Stimulated activated CD4-positive, alpha-beta T cell treated with anti-CD3 and anti-CD28 coated beads, Interleukin-1b, Interleukin-23, amount 100 ng/mL, for 24 hours (primary cell): Measurements from ENCODE around the gene RECK.
"Not testable (repeated sequence)": the region's sequence is repeated elsewhere in the genome, so short reads cannot be mapped to it uniquely, and the experiment has no call there.

Source experiments
- DNase-seq, 4 experiments: peaks; one replicate each; pipeline ENCODE4 v3.0.0-alpha.2; 2020; ENCODE audit warnings: low read depth in 4 of 4, low spot score in 1 of 4

RECK gene

DNA sequence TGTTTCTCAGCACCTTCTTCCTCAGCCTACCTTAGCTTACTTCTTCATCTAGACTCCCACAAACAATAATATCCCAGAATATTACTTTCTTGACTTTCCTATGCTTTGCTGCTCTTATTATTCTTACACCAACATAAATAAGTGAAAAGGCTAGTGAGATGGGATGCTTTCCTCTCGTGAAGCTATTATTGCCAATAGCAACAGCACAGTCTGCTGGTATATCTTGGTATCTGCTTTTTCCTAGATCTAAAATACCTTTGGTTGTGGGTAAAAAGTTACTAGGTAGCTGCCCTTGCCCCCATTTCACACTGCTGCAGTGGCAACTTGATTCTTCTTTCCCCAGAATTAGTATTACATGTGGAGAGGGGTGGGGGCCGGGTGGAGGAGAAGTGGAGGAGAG lies 73.7 kb downstream of the RECK start:
- no peak for DNase-seq

DNA sequence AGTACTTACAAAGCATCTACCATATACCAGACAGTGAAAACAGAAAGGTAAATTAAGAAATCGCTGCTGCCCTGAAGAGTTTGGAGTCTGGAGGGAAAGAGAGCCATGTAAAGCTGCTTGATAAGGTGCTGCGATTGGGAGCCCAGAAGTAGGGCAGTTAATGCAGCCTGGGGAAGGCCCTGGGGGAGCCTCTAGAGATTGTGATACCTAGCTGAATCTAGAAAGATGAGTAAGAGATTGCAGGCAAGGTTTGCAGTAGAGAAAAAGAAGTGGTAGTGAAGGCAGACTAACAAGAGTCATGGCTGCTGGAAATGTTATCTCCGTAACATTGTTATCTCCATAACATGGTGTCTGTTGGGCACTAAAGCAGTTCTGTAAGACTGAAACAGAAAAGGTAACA lies 75.8 kb downstream of the RECK start:
- no peak for DNase-seq

DNA sequence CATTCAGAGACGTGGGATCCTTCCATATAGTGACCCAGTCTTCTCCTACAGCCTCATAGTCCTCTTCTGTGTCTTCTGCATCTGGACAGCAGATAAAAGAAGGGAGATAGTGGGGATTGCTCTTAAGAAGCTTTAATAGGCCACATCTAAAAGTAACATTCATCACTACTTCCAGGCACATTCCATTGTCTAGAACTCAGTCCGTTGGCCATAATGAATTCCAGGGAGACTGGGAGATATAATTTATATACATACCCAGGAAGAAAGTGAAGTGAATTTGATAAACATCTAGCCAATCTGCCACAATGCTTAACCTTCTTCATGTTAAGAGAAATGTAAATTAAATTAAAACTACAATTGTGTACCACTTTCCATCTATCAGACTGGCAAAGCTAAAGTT lies 77.3 kb downstream of the RECK start:
- DNase-seq = no peak

DNA sequence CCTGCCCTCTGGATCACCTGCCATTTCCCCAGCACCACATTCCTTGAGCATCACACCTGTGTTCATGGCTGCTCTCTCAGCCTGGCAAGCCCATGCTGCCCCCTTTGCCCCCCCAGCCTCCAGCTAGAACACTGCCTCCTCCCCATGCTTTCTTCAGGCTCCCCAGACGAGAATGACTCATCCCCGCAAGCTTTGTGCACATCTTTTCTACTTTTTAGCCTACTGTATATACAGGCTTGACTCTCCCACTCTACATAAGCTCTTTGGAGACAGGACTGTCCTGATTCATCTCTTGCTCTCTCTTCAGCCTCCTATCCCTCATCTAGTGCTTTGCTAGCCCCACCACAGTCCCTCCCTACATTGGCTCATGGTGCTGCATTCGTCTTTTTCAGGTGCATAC lies 79.9 kb downstream of the RECK start:
- no peak for DNase-seq

DNA sequence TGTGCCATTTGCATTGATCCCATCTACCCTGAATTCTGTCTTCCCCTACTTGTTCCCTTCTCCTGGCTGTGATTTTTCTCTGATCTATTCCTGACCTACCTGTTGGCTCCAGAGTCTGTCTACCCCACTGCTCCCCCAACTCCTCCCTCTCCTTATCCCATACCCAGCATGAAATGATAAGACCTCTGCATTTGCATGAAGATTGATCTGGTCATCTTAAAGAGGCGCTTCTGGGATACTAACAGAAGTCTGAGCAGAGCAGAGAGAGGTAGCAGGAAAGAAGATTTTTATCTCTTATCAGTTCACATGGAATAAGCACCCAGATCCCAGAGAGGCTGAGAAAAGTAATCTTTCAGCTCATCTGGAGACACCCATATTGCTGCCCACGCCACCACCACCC lies 81.5 kb downstream of the RECK start:
- no peak for DNase-seq

DNA sequence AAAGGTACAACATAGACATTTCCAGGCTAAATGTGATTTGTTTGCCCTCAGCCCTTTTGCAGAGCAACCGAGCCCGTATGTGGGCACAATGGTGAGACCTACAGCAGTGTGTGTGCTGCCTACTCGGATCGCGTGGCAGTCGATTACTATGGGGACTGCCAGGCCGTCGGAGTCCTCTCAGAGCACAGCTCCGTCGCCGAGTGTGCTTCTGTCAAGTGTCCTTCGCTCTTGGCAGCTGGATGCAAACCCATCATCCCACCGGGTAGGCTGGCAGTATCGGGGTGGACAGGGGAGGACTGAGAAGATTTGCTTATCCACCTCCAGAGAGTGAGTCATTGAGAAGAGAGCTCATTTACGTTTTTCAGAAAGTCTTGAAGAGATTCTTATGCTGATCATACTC lies 82.0 kb downstream of the RECK start:
- no peak for DNase-seq

DNA sequence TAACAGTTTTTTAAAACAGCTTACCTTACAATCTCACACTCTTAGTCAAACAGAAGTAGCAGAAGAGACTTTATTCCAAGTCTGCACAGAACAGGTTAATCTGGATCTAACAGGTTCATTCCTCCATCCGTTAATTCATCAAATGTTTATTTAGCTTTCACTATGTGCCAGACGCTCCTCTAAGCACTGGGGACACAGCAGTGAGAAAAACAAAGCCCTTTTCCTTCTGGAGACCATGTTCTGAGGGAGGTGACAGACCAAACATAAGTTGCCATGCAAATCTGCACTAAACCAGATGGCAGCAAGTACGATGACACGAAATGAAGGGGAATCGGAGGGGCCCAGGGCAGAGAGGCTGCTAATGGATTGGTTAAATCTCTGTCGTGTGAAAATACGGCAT lies 82.8 kb downstream of the RECK start:
- DNase-seq = no peak

DNA sequence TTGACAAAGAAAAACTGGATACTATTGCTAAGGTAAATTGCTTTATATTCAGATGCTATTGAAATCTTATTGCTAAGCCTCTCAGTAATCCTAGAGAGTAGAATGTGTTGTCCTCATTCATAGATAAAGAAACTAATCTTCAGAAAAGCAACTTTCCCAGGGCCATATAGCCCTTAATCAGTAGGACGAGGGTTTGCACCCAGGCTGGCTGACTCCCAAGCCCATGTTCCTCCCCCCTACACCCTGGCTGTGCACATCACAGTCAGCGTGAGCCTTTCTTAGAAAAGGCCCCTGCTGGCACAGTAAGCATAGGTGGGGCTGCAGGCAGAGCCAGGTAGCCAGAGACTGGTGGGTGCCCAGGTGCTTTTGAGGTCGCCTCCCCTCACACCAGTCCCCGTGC lies 84.0 kb downstream of the RECK start:
- DNase-seq = no peak

DNA sequence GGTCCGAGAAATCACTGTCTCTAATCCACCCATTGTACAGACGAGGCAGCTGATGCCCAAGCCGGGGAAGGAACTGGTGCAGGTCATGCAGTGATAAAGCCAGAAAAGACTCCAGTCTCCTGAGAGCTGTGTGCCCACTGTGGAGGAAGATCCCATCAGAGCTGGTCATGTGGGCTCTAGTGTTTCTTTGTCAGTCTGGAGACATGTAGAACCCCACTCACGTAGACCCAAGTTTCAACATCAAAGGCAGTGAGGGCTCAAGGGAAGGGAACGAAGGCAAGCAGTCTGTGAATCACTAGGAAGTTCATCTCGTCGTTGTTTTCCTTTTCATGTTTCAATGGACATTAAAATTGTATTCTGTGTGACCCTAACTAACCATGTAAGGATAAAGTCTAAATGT lies 85.3 kb downstream of the RECK start:
- no peak for DNase-seq

DNA sequence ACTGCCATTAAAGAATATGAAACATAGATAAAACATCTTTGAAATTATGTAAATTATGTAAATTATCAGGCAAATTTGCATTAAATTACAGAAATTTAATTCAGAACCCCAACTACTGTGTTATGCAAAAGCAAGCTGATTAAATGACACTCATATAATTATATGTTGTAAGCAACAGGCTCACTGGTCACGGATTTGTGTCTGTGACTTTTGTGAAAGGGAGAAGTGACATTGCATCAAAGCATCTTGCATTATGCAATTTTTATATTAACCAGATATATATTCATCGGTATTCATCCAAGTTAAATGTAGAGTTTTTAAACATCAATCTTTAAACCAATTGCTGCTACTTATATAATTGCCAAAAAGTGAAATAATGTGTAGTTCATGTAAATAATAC lies 86.8 kb downstream of the RECK start:
- DNase-seq = no peak

DNA sequence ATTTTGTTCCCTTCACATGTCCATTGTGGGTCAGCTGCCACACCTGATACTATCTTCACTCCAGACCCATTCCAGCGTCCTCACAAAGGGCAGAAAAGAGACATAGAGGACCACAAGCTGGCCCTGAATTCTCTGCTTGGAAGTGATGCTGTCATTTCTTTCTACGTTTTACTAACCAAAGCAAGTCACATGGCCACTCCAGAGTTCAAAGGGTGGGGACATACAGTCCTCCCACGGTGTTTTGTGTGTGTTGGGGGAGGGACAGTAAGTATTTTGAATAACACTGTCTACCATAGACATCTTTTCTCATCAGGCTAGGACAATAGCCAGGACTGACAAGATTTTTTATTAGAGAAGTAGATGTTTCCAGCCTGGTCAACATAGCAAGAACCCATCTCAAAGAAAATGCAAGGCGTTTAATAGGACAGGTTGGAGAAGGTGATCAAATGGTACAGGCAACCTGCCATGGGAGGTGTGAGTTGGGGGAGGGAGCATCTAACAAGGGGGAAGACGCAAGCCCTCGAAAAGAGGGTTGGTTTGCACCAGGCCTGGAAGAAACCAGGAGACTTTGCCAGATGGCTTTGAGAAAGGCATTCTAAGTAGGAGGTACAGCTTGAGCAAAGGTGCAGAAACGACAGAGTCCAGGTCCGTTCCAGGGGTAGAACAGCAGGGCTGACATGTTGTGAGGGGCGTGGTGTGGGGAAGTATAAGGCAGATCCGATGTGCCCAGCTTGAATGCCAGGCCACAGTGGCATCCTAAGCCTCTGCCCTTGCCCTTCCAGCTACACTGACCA lies 88.5 kb downstream of the RECK start:
- DNase-seq = no peak

DNA sequence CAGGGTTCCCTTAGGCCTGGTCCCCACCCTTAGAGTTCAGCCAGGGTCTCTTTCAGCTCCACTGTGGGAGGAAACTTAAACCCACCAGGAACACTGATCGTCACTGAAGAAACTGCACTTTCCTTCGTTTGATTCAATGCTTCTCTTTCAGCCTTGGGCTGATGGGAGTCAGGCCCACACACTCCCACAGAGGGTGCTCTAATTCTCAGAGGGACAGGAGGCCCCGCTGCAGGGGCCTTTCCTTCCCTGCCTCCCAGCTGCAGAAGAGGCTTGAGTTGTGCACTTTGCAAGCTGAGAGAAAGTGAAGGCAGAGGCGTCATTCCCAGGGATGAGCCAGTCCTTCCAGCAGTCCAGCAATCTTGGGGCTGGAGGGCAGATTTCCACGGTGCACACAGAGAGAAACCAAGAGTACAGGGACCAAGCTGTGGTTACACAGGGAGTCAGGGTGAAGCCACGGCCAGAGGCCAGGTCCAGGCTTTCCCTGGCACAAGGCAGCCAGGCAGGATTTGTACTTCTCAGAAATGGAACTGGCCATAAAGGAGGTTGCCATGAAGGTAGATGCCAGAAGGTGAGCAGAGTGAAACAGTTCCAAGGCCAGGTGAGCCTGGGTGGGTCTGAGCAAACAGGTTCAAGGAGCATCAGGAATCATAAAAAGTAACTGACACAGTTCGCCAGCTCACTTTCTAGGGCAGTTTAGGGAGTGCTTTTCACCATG lies 89.5 kb downstream of the RECK start:
- no peak for DNase-seq

DNA sequence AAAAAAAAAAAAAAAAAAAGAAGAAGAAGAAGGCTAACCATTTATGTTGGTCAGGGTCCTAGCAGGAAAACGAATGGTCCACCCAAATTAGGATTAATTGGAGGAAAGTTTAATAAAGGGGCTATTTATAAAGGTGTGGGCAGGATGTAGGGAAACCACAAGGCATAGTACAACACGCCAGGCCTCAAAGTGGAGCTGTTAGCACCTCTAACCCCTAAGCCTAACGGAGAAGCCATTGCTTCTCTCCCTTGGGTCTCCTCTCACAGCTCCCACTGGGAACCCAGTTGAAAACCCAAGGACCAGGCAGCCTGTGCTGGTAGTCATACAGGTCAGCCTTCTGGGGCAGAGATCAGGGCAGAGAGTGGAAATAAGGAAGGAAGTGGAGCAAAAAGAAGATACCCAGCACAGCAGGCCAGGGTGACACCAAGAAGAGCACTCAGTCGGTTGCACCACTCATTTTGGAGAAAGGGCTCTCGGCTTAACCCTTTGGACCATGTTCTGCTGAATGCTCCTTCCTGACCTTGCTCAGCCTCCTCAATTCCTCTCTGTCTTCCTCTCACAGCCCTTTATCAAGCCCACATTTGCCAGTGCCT lies 91.0 kb downstream of the RECK start:
- DNase-seq = no peak

DNA sequence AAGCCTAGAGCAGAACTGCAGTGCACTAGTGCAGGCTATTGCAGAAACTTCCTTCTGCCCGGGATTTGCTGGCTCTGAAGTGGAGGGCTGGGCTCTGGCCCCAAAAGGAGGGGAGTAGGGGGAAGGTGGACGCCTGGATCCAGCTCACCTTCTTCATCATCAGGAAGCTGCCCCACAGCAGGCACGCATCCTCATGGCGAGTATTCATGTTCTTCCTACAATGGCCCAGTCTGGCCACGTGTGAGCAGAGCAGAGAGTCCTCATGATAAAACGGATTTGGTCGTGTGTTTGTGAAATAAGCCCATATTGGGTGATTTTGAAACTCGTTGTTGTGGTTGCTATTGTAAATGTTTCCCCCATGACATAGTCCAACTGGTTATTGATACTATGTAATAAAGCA lies 91.6 kb downstream of the RECK start:
- no peak for DNase-seq

DNA sequence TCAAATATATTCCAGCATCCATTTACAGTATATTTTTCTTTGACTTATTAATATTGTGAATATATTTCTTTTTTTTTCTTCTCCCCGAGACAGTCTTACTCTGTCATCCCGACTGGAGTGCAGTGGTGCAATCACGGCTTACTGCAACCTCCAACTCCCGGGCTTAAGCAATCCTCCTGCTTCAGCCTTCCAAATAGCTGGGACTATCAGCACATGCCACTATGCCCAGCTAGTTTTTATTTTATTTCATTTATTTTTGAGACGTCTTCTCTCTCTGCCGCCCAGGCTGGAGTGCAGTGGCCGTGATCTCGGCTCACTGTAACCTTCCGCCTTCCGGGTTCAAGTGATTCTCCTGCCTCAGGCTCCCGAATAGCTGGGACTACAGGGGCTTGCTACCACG lies 92.4 kb downstream of the RECK start:
- no peak for DNase-seq

DNA sequence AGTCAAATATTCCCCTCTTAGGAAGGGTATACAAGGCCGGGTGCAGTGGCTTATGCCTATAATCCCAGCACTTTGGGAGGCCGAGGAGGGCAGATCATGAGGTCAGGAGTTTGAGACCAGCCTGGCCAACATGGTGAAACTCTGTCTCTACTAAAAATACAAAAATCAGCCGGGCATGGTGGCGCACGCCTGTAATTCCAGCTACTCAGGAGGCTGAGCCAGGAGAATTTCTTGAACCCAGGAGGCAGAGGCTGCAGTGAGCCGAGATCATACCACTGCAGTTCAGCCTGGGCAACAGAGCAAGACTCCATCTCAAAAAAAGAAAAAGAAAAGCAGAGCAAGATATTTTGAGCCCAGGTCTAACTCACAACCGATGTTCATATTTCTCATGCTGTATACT lies 95.0 kb downstream of the RECK start:
- not testable (repeated sequence) for DNase-seq

DNA sequence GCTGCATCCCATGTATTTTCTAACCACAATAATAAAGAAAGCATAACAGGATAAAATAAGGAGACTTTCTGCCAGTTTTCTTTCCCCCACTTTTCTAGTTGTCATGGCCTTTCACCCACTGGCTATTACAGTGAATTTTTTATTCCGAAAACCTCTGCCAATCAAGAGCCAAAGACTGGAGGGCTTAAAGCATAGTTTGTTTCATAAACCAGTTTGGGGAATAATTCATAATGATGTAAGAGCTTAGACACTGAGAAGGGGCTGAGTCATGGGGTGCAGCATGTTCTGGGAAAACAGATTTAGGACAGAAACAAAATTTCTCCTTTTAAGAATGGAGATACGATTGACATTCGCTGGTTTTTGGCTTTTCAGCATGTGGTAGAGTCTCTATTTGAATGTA lies 95.4 kb downstream of the RECK start:
- no peak for DNase-seq

DNA sequence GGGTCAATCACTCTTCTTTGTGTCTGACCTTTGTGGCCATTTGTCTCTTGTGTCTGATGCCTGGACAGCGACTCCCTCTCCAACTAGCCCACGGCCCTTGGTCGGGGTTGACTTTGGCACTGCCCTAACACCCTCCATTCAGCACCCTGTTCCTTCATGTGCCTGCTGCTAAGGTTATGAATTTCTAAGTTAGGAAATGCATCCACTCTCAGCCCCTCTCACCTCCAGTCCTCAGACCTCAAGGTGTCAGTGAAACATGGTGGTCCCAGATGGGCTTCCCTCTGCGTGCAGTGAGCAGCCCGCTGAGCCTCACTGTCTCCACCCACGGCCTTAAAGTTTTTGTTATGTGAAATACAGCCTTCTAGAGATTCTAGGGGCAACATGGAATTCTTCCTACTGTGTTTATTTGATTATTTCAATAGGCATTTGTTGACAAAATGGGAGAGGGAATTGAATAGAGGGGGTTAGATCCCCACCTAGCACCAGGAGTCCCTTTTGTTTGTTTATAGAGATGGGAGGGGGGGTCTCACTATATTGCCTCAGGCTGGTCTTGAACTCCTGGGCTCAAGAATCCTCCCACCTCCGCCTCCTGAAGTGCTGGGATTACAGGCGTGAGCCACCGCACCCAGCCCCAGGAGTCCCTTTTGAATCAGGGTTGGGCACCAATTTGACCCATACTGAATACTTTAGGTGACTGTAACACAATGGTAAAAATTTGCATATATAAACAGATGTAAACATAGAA lies 98.2 kb downstream of the RECK start:
- DNase-seq = no peak

DNA sequence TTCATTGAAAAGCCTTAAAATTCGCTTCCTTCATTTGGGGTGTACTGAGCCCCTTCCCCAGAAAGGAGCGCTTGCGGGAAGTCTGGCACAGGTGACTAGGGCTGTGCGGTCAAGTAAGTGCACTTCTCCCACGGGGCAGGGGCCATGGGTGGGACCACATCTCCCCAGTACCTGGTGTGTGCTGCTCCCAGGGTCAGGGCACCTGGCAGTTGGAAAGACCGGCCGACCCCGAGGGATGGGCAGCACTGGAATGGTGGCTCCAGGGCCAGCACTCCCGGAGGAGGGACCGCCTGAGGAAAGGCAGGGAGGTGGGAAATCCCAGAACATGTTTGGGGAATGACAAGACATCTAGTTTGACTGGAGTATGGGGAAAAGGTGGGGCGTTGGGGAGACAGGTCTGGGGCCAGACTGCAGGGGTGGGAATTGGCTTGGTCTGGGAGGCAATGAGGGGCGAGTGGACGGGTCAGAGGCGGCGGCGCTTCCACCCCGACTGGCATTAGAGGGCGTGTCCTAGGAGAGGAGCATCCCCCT lies 99.1 kb downstream of the RECK start:
- no peak for DNase-seq

DNA sequence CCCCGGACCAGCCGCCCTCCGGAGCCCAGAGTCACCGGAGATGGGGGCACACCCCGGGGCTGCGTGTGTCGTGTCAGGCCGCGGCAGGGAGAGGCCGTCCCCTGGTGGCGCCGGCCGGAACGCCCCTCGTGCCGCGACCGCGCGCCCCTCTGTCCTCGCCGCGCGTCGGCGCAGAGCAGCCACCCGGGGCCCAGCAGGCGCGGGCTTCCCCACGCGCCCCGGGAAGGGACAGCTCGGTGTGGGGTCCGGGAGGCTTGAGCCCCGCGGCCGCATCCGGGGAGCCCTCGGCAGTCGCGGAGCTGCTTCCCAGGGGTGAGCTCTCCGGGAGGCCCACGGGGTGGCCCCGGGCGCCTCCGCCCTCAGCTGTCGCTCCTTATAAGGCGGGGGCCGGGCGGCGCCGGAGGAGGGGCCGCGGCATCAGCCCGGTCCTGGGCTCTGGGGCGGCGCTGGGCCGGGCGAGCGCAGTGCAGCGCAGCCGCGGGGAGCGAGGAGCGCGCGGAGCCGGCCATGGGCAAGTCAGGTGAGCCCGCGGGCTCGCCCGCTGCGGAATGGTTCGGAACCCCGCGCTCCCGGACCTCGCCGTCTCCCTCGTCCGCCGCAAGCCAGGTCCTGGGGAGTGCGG lies 99.7 kb downstream of the RECK start, which contains the start of gene GLIPR2:
Gene GLIPR2 (plus strand): TSS at position 462 of the 622 bp plus-strand sequence. CDS start 46 bp downstream, at position 508.
- peak; percentile 45 to 76 (median 54) for DNase-seq

DNA sequence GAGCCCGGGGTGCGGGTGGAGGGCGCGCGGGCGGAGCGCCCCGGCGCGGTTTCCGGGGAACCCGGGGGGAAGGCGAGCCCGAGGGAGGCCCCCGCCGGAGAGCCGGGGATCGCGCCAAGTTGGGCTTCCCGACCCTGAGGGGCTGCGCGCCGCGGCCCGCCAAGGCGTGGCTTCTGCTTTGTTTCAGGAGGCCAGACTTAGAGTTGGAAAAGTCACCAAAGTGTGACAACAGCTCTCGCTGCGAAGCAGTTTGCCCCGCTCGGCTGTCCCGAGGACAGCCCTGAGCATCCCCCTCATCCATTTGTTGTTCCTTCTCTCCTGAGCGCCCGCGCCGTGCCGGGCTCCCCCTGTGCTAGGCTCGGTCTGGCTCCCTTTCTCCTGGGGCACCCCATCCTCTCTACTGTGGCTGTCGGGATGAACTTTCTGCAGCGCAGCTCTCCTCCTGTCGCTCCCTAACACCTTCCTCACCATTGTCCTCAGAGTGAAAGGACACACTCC lies 100.2 kb downstream of the RECK start:
- DNase-seq = no peak
